HepG2 (cell line): ENCODE measurements around the gene B4GALT4. TPM values are rescaled to one million over a fixed set of nuclear protein-coding genes. Genes with fewer than 3 reads are reported as not detected.

ENCODE experiments used
- ATF7 ChIP-seq, 2 experiments: fragments of 450-650 bp in 1 of 2; sonication (generic) in 1 of 2; formaldehyde crosslinking in 1 of 2; IDR thresholded peaks; 2 replicates each; pipeline versions ENCODE4 v1.4.0 to v1.6.1; 2016 to 2020; ENCODE audit warnings: antibody characterized with exemption in 1 of 2, mild to moderate bottlenecking in 1 of 2, missing genetic modification reagents in 1 of 2
- BCL3 ChIP-seq: sonication (generic); formaldehyde crosslinking; IDR thresholded peaks from 2 replicates; pipeline ENCODE4 v1.5.1; 2020; ENCODE audit warnings: mild to moderate bottlenecking, missing genetic modification reagents, moderate library complexity
- DZIP1 ChIP-seq: sonication (generic); formaldehyde crosslinking; IDR thresholded peaks from 2 replicates; pipeline ENCODE4 v1.5.0; 2020; ENCODE audit warnings: mild to moderate bottlenecking, missing genetic modification reagents
- FIP1L1 ChIP-seq: fragments of 200-400 bp; formaldehyde crosslinking; IDR thresholded peaks from 2 replicates; pipeline ENCODE4 v1.6.1; 2018; ENCODE audit warnings: low read depth, mild to moderate bottlenecking, low read length, moderate library complexity, borderline replicate concordance; ENCODE audit not compliant: insufficient read depth
- GATA4 ChIP-seq: sonication (generic); IDR thresholded peaks from 2 replicates; pipeline ENCODE4 v1.6.1; 2016; ENCODE audit warnings: antibody characterized with exemption, low read depth, borderline replicate concordance
- HDAC2 ChIP-seq: sonication (generic); formaldehyde crosslinking; IDR thresholded peaks from 2 replicates; pipeline ENCODE4 v1.4.0; 2020; ENCODE audit warnings: missing genetic modification reagents
- ISL2 ChIP-seq: sonication (generic); formaldehyde crosslinking; IDR thresholded peaks from 2 replicates; pipeline ENCODE4 v1.5.0; 2020; ENCODE audit warnings: missing genetic modification reagents
- KMT2B ChIP-seq: IDR thresholded peaks from 2 replicates; pipeline ENCODE4 v1.6.1; 2016; ENCODE audit warnings: missing genetic modification reagents, missing compliant biosample characterization
- RXRB ChIP-seq: IDR thresholded peaks from 2 replicates; pipeline ENCODE4 v1.6.1; 2016; ENCODE audit warnings: borderline replicate concordance, missing genetic modification reagents, missing compliant biosample characterization
- SALL2 ChIP-seq: sonication (generic); formaldehyde crosslinking; IDR thresholded peaks from 2 replicates; pipeline ENCODE4 v1.8.1; 2023; ENCODE audit warnings: mild to moderate bottlenecking, missing genetic modification reagents, inconsistent platforms
- SRY ChIP-seq: sonication (generic); formaldehyde crosslinking; IDR thresholded peaks from 2 replicates; pipeline ENCODE4 v1.8.0; 2022; ENCODE audit warnings: mild to moderate bottlenecking, missing genetic modification reagents
- ZNF3 ChIP-seq: IDR thresholded peaks from 2 replicates; pipeline ENCODE4 v1.7.0; 2017; ENCODE audit warnings: inconsistent platforms
- ZNF383 ChIP-seq: sonication (generic); formaldehyde crosslinking; IDR thresholded peaks from 2 replicates; pipeline ENCODE4 v1.4.0; 2020; ENCODE audit warnings: missing genetic modification reagents, mild to moderate bottlenecking, borderline replicate concordance
- ZNF44 ChIP-seq: sonication (generic); formaldehyde crosslinking; IDR thresholded peaks from 2 replicates; pipeline ENCODE4 v1.5.1; 2020; ENCODE audit warnings: mild to moderate bottlenecking, missing genetic modification reagents
- polyA plus RNA-seq, 8 experiments: library from polyadenylated mRNA; depleted of rRNA in 3 of 8; stranded (reverse) in 7 of 8; unstranded in 1 of 8; fragments of >200 nt; fragmentation: Illumina TruSeq in 4 of 8; extraction: Trizol in 4 of 8; gene quantifications; 2 replicates each; pipeline versions ENCODE4 v1.2.1 to v1.2.3, GENCODE V29; 2011 to 2016; ENCODE audit warnings: low read depth in 4 of 8, missing spikeins in 1 of 8, mixed read lengths in 1 of 8; ENCODE audit not compliant: insufficient read depth in 1 of 8
- total RNA-seq, 5 experiments: library from RNA; depleted of rRNA; stranded (reverse); fragments of >200 nt; fragmentation: Illumina TruSeq; extraction: Trizol; gene quantifications; 2 replicates each; pipeline ENCODE4 v1.2.3, GENCODE V29; 2016; ENCODE audit warnings: low read depth in 1 of 5
- TF ChIP-seq, protein P1 (sequence below): sonication (generic); formaldehyde crosslinking; IDR thresholded peaks from 2 replicates; pipeline ENCODE4 v1.4.0; 2020; ENCODE audit warnings: missing genetic modification reagents, borderline replicate concordance

B4GALT4 gene
- total and polyA plus RNA-seq, 2 of the 13 experiments (the other 11 are each of a cell fraction or from before 2014, with no cell fraction given) = 16.9 to 29.0 TPM

GRCh38 chr3:119240591-119241434 is at the start of gene B4GALT4 (continued):
- TF ChIP-seq, protein P1, sequence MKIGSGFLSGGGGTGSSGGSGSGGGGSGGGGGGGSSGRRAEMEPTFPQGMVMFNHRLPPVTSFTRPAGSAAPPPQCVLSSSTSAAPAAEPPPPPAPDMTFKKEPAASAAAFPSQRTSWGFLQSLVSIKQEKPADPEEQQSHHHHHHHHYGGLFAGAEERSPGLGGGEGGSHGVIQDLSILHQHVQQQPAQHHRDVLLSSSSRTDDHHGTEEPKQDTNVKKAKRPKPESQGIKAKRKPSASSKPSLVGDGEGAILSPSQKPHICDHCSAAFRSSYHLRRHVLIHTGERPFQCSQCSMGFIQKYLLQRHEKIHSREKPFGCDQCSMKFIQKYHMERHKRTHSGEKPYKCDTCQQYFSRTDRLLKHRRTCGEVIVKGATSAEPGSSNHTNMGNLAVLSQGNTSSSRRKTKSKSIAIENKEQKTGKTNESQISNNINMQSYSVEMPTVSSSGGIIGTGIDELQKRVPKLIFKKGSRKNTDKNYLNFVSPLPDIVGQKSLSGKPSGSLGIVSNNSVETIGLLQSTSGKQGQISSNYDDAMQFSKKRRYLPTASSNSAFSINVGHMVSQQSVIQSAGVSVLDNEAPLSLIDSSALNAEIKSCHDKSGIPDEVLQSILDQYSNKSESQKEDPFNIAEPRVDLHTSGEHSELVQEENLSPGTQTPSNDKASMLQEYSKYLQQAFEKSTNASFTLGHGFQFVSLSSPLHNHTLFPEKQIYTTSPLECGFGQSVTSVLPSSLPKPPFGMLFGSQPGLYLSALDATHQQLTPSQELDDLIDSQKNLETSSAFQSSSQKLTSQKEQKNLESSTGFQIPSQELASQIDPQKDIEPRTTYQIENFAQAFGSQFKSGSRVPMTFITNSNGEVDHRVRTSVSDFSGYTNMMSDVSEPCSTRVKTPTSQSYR = no peak
- TF ChIP-seq ZNF3 (CRISPR knock-in tag) (0 out of 2 replicates have a peak, but pooled peaks have one; percentile 15), KMT2B (CRISPR knock-in tag) (0 out of 2 replicates have a peak, but pooled peaks have one; percentile 11), BCL3 (CRISPR knock-in tag) (peak; percentile 92), GATA4 (0 out of 2 replicates have a peak, but pooled peaks have one; percentile 32), SRY (CRISPR knock-in tag) (peak; percentile 24; the same call in 1 of the 2 replicates), DZIP1 (CRISPR knock-in tag) (0 out of 2 replicates have a peak, but pooled peaks have one; percentile 81), ZNF44 (CRISPR knock-in tag) (0 out of 2 replicates have a peak, but pooled peaks have one; percentile 42), FIP1L1 (no peak), ZNF383 (CRISPR knock-in tag) (0 out of 2 replicates have a peak, but pooled peaks have one; percentile 42), SALL2 (CRISPR knock-in tag) (peak; percentile 36; the same call in 1 of the 2 replicates), ATF7 (IDR thresholded peaks at IDR 0.05) (no peak), ATF7 (CRISPR knock-in tag; IDR thresholded peaks at IDR 0.05) (peak; percentile 49; the same call in 1 of the 2 replicates), ISL2 (CRISPR knock-in tag) (0 out of 2 replicates have a peak, but pooled peaks have one; percentile 49), RXRB (CRISPR knock-in tag) (peak; percentile 14; the same call in 1 of the 2 replicates), HDAC2 (CRISPR knock-in tag) (no peak)
